ENCODE data around the gene CMTM4. TPM values are rescaled to one million over a fixed set of nuclear protein-coding genes. Genes with fewer than 3 reads are reported as not detected.
A peak's percentile ranks its signal among the peaks of the same experiment; 100 is the strongest.

The CMTM4 gene
- total and polyA plus RNA-seq, 7 donors: 6.1 to 65.1 (median 12.5) TPM

DNA sequence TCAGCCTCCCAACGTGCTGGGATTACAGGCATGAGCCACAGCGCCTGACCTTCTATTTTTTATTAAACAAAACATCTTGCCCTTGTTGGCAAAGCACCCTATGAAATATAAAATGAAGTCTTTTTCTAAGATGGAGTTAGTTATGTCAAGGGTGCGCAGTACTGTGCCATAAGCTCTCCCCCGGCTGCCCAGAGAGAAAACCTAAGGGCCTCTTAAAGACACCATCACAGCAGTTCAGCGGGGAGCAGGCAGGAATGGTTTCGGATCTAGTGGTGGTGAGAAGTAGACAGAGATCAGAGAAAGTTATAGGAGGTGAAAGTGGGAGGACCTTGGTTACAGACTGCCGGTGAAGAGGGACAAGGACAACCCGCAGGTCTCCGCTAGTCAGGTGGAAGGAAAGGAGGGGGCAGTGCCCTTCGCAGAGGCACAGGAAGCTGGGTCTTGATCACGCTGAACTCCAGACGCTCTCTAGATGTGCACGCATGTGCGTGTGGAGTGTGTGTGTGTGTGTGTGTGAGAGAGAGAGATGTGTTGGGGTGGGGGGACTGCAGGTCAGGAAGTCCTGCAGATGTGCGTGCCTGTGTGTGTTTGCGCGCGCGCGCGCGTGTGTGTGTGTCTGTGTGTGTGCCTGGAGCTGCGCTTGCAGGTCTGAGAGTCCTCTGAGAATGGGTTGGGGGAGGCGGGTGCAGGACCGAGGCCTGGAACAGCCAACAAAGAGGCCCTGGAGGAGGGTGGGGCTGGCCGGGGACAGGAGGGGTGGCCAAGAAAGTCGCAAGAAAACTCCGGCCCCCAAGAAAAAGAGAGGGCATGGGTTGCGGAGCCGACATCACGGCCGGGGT is 92.8 kb downstream of the CMTM4 start:
- Histone ChIP-seq H3K9me3 (no peaks in the 10 kb centered on the region), H3K4me1 (peaks cover 0 to 33% (median 31%) of the 10 kb centered on the region in 4 donors), H3K27me3 (peaks cover 0 to 32% (median 13%) of the 10 kb centered on the region in 3 donors), H3K36me3 (no peaks in the 10 kb centered on the region), H3K4me3 (peak overlapping the region; percentile 45 to 86 (median 58)), H3K27ac (peak overlapping the region; percentile 62 to 88 (median 82))
- peak; percentile 86 for DNase-seq
- intact Hi-C loops (cut with DNase I): loop anchor here (2.0 kb wide), 1 partner anchor 197 kb away; no protein-coding TSS in a partner anchor
- WGBS, 2 donors: 12 to 50% methylated on average over 32 of the region's 32 CpGs
- TF ChIP-seq, protein P1, sequence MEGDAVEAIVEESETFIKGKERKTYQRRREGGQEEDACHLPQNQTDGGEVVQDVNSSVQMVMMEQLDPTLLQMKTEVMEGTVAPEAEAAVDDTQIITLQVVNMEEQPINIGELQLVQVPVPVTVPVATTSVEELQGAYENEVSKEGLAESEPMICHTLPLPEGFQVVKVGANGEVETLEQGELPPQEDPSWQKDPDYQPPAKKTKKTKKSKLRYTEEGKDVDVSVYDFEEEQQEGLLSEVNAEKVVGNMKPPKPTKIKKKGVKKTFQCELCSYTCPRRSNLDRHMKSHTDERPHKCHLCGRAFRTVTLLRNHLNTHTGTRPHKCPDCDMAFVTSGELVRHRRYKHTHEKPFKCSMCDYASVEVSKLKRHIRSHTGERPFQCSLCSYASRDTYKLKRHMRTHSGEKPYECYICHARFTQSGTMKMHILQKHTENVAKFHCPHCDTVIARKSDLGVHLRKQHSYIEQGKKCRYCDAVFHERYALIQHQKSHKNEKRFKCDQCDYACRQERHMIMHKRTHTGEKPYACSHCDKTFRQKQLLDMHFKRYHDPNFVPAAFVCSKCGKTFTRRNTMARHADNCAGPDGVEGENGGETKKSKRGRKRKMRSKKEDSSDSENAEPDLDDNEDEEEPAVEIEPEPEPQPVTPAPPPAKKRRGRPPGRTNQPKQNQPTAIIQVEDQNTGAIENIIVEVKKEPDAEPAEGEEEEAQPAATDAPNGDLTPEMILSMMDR (IDR thresholded peaks at IDR 0.05): no peak
- no peak for TF ChIP-seq EP300 (IDR thresholded peaks at IDR 0.05)
- no peak for TF ChIP-seq POLR2AphosphoS5 (IDR thresholded peaks at IDR 0.05)
- no peak for TF ChIP-seq POLR2A (IDR thresholded peaks at IDR 0.05)

DNA sequence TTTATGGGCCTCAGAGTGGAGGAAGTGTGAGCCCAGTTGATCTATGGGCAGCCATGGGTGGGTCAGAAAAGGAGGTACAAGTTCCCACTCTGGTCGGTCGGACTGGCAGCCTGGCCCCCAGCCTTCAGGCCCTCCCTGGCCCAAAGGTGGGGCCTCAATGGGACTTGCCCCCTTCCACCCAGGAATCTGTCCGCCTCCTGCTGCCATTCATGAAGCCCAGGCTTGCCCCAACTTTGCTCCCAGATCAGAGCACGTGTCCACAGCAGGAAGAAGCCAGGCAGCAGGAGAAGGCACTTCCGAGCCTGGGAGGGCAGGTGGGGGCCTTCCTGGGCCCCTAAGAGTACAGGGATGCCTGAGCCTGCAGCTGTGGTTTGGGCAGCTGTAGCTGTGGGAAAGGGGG is 95.1 kb downstream of the CMTM4 start:
- TF ChIP-seq EP300 (IDR thresholded peaks at IDR 0.05): no peak
- intact Hi-C loops (cut with DNase I): no loop called here
- 93% methylated on average over 5 of the region's 5 CpGs for WGBS, 2 donors
- no peak for DNase-seq
- H3K4me3 ChIP-seq: no peak overlapping the region
- no peaks in the 10 kb centered on the region for H3K36me3 ChIP-seq
- no peak overlapping the region for H3K27ac ChIP-seq
- H3K4me1 ChIP-seq: peaks cover 0 to 24% (median 23%) of the 10 kb centered on the region in 4 donors
- no peaks in the 10 kb centered on the region for H3K9me3 ChIP-seq
- peaks cover 0 to 32% (median 13%) of the 10 kb centered on the region in 3 donors for H3K27me3 ChIP-seq

GRCh38 chr16:66600477-66600876 is 96.1 kb downstream of the CMTM4 start:
- no peak for DNase-seq
- TF ChIP-seq EP300 (IDR thresholded peaks at IDR 0.05): no peak
- TF ChIP-seq, protein P1 (IDR thresholded peaks at IDR 0.05): no peak
- no peak for TF ChIP-seq POLR2A (IDR thresholded peaks at IDR 0.05)
- TF ChIP-seq POLR2AphosphoS5 (IDR thresholded peaks at IDR 0.05): no peak
- Histone ChIP-seq H3K36me3 (no peaks in the 10 kb centered on the region), H3K27me3 (peaks cover 0 to 29% (median 11%) of the 10 kb centered on the region in 3 donors), H3K4me1 (peaks cover 0 to 21% (median 18%) of the 10 kb centered on the region in 4 donors), H3K4me3 (no peak overlapping the region), H3K9me3 (no peaks in the 10 kb centered on the region), H3K27ac (no peak overlapping the region)
- intact Hi-C loops (cut with DNase I): no loop called here
- WGBS, 2 donors: 93 to 100% methylated on average over 1 of the region's 1 CpG

DNA sequence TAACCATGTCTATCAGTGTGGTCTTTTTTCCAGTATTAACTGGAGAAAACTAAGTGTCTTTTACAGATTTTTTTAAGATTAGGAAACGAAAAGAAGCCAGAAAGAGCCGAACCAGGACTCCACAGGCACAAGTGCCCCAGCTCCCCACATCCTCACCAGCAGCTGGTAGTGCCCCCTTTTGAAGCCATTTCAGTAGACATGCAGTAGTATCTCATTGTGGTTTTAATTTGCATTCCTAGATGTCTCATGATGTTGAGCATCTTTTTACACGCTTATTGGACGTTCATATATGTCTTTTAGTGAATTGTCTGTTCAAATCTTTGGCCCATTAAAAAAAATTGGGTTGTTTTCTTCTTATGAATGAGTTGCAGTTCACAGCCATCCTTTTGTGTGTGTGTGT is 96.8 kb downstream of the CMTM4 start:
- no peaks in the 10 kb centered on the region for H3K36me3 ChIP-seq
- DNase-seq: no peak
- H3K4me3 ChIP-seq: no peak overlapping the region
- H3K27me3 ChIP-seq: peaks cover 0 to 22% (median 6%) of the 10 kb centered on the region in 3 donors
- WGBS, 2 donors: 79 to 93% methylated on average over 4 of the region's 4 CpGs
- intact Hi-C loops (cut with DNase I): no loop called here
- H3K27ac ChIP-seq: no peak overlapping the region
- TF ChIP-seq EP300 (IDR thresholded peaks at IDR 0.05) (no peak), POLR2A (IDR thresholded peaks at IDR 0.05) (no peak), POLR2AphosphoS5 (IDR thresholded peaks at IDR 0.05) (no peak)
- H3K9me3 ChIP-seq: no peaks in the 10 kb centered on the region
- H3K4me1 ChIP-seq: peaks cover 0 to 13% (median 12%) of the 10 kb centered on the region in 4 donors

- no peak for DNase-seq
- WGBS, 2 donors: 72 to 85% methylated on average over 3 of the region's 3 CpGs
- TF ChIP-seq POLR2AphosphoS5 (IDR thresholded peaks at IDR 0.05) (no peak), EP300 (IDR thresholded peaks at IDR 0.05) (no peak), POLR2A (IDR thresholded peaks at IDR 0.05) (no peak)
- TF ChIP-seq, protein P1 (IDR thresholded peaks at IDR 0.05): no peak
Measured at GRCh38 chr16:66598111-66598510, 98.4 kb downstream of the CMTM4 start.

More at GRCh38 chr16:66598111-66598510, 98.4 kb downstream of the CMTM4 start:
- Histone ChIP-seq H3K4me3 (no peak overlapping the region), H3K27ac (no peak overlapping the region), H3K27me3 (peaks cover 0 to 8% (median 0%) of the 10 kb centered on the region in 3 donors), H3K36me3 (no peaks in the 10 kb centered on the region), H3K4me1 (peaks cover 0 to under 1% (median 0%) of the 10 kb centered on the region in 4 donors), H3K9me3 (peaks cover 0 to 4% (median 0%) of the 10 kb centered on the region in 4 donors)
- intact Hi-C loops (cut with DNase I): no loop called here

Data from sigmoid colon (tissue), 7 donors.